Thyroid gland (tissue), 4 donors: ENCODE results near the gene AGBL4. TPM values are rescaled to one million over a fixed set of nuclear protein-coding genes. Genes with fewer than 3 reads are reported as not detected.

Experiments used
- DNase-seq, 2 donors: peaks; one replicate each; pipeline ENCODE4 v3.0.0-alpha.2; 2019
- H3K27ac ChIP-seq, 3 donors: fragments of 200-600 bp; sonication (generic); 1 replicate in 2 of 3; 2 replicates in 1 of 3; pipeline ENCODE4 v1.5.1; 2016 to 2019; ENCODE audit warnings: mild to moderate bottlenecking in 1 of 3, moderate library complexity in 1 of 3
- H3K27me3 ChIP-seq: fragments of 200-600 bp; sonication (generic); one replicate; pipeline ENCODE4 v1.5.1; 2019
- H3K36me3 ChIP-seq, 2 donors: fragments of 200-600 bp; sonication (generic); one replicate each; pipeline ENCODE4 v1.5.1; 2016 to 2019
- H3K4me1 ChIP-seq, 2 donors: fragments of 200-600 bp; sonication (generic); one replicate each; pipeline ENCODE4 v1.5.1; 2017 to 2019
- H3K4me3 ChIP-seq, 3 donors: fragments of 200-600 bp; sonication (generic); replicated peaks in 1 of 3; 1 replicate in 2 of 3; 2 replicates in 1 of 3; pipeline ENCODE4 v1.5.1; 2016; ENCODE audit warnings: mild to moderate bottlenecking in 1 of 3
- H3K9me3 ChIP-seq: fragments of 200-600 bp; sonication (generic); one replicate; pipeline ENCODE4 v1.5.1; 2017
- POLR2A ChIP-seq, 2 donors: fragments of 450-650 bp; IDR thresholded peaks; one replicate each; pipeline ENCODE4 v1.6.1; 2017; ENCODE audit warnings: antibody characterized with exemption in 2 of 2, mild to moderate bottlenecking in 2 of 2, moderate library complexity in 1 of 2
- WGBS, 2 donors: methylation state at CpG; one replicate each; pipeline ENCODE4 v1.1.5; 2017; 5-methylcytosine and 5-hydroxymethylcytosine counted together
- intact Hi-C: fragments of 100-400 bp; cut with DNase I; formaldehyde crosslinking; loops from one replicate; pipeline ENCODE4 v1.15.1; 2023
- total RNA-seq, 4 donors: library from RNA; depleted of rRNA; stranded (reverse); fragments of >200 nt; gene quantifications; one replicate each; pipeline ENCODE4 v1.2.3, GENCODE V29; 2016
- TF ChIP-seq, protein P1 (sequence below), 6 experiments: fragments of 200-600 bp in 3 of 6; fragments of 450-650 bp in 3 of 6; sonication (generic) in 3 of 6; IDR thresholded peaks; one replicate each; pipeline ENCODE4 v1.5.1; 2016 to 2019; ENCODE audit warnings: antibody characterized with exemption in 6 of 6, mild to moderate bottlenecking in 2 of 6, inconsistent platforms in 1 of 6, moderate library complexity in 1 of 6

Gene AGBL4
- total RNA-seq, 4 donors from 2014 or later: 2.1 to 6.0 (median 4.8) TPM

DNA sequence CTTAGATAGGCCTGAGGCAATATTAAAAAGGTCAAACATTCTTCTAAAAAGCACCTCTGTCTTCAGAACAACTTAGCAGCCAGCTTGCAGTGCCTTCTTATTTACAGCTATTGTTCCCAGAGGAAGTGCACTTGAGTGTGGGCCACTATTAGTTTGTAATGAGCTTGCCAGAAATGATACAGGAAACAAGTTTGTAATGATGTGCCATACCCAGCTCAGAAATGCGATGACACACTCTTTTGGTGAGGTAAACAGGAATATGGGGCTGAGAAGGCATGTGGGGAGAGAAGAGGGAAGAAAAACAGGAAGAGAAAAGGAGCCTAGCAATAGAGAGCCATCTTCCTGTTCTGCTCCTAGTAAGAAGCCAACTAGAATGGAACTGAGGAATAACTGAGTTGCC is 295.4 kb downstream of the AGBL4 start:
- Histone ChIP-seq H3K27me3 (no peaks in the 10 kb centered on the region), H3K4me1 (no peaks in the 10 kb centered on the region), H3K27ac (no peak overlapping the region), H3K36me3 (no peaks in the 10 kb centered on the region), H3K4me3 (no peak overlapping the region), H3K9me3 (no peaks in the 10 kb centered on the region)
- intact Hi-C loops: no loop called here
- TF ChIP-seq POLR2A (IDR thresholded peaks at IDR 0.05): no peak
- TF ChIP-seq, protein P1, sequence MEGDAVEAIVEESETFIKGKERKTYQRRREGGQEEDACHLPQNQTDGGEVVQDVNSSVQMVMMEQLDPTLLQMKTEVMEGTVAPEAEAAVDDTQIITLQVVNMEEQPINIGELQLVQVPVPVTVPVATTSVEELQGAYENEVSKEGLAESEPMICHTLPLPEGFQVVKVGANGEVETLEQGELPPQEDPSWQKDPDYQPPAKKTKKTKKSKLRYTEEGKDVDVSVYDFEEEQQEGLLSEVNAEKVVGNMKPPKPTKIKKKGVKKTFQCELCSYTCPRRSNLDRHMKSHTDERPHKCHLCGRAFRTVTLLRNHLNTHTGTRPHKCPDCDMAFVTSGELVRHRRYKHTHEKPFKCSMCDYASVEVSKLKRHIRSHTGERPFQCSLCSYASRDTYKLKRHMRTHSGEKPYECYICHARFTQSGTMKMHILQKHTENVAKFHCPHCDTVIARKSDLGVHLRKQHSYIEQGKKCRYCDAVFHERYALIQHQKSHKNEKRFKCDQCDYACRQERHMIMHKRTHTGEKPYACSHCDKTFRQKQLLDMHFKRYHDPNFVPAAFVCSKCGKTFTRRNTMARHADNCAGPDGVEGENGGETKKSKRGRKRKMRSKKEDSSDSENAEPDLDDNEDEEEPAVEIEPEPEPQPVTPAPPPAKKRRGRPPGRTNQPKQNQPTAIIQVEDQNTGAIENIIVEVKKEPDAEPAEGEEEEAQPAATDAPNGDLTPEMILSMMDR (IDR thresholded peaks at IDR 0.05): no peak
- DNase-seq: no peak
- 62 to 84% methylated on average over 1 of the region's 1 CpG for WGBS, 2 donors

DNA sequence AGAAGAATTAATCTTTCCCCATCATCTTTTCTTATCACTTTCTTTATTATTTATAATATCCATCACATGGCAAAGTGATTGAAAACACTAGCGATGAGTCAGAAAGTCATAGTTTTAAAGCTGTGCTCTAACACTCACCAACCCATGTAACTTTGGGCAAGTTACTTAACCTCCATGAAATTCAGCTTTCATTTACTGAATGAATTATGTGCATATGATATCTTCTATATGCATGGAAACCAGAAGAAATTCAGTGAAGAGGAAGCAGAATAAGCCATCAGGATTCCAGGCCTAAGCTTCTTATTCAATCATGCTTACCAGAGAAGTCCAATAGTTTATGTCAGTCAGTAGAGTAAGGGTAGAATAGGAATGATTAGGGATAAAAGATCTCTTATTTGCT is 300.1 kb downstream of the AGBL4 start:
- Histone ChIP-seq H3K27ac (no peak overlapping the region), H3K4me1 (no peaks in the 10 kb centered on the region), H3K4me3 (no peak overlapping the region), H3K9me3 (no peaks in the 10 kb centered on the region), H3K36me3 (no peaks in the 10 kb centered on the region), H3K27me3 (no peaks in the 10 kb centered on the region)
- 96 to 98% methylated on average over 1 of the region's 1 CpG for WGBS, 2 donors
- intact Hi-C loops: no loop called here
- TF ChIP-seq POLR2A (IDR thresholded peaks at IDR 0.05): no peak
- TF ChIP-seq, protein P1 (IDR thresholded peaks at IDR 0.05): no peak
- no peak for DNase-seq

DNA sequence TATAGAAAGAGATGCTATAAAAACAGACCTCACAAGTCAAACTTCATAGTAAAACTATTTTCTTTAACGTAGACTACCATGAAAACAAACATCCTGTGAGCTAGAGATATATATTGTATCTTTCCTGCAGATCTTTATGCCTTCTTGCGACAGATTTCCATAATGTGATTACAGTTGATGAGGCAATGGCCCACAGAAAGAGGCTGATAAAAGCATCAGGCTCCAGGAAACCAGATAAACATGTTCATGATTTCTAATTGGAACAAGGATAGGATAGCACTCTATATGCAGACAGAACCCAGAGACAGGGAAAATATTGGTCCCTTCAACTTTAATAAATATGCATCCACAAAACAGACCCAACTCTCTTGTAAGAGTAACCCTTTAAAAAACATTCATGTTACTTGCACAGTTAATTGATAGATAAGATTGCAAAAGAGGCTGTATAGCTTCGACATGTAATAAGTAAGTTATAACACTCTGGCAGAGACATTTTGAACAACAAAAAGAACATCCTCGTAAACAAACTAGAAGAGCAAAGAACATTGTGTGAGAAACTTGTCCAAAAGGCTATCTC is 329.4 kb downstream of the AGBL4 start:
- TF ChIP-seq POLR2A (IDR thresholded peaks at IDR 0.05): no peak
- TF ChIP-seq, protein P1 (IDR thresholded peaks at IDR 0.05): no peak
- Histone ChIP-seq H3K27ac (no peak overlapping the region), H3K4me3 (no peak overlapping the region), H3K9me3 (no peaks in the 10 kb centered on the region), H3K36me3 (no peaks in the 10 kb centered on the region), H3K4me1 (no peaks in the 10 kb centered on the region), H3K27me3 (no peaks in the 10 kb centered on the region)
- DNase-seq: no peak
- WGBS, 2 donors: 77 to 80% methylated on average over 4 of the region's 4 CpGs
- intact Hi-C loops: no loop called here

DNA sequence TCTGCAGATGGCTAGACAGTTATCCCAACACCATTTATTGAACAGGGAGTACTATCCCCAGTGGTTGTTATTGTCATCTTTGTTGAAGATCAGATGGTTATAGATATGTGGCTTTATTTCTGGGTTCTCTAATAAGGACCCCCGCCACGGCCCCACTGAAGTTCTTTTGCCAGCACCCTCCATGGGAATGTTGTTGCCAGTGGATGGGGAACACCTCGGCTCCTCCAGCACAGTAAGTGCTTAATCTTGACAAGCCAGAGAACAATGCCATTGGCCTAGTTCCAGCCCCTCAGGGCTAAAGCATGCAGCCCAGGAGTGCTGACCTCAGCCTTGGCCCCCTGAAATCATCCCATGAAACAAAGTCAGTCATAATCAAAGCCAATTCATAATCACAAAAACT is 337.6 kb downstream of the AGBL4 start:
- WGBS, 2 donors: 40 to 67% methylated on average over 2 to 3 of the region's 3 CpGs
- intact Hi-C loops: no loop called here
- Histone ChIP-seq H3K9me3 (no peaks in the 10 kb centered on the region), H3K27me3 (no peaks in the 10 kb centered on the region), H3K4me3 (no peak overlapping the region), H3K36me3 (no peaks in the 10 kb centered on the region), H3K4me1 (no peaks in the 10 kb centered on the region), H3K27ac (no peak overlapping the region)
- peak; percentile 6 to 21 for DNase-seq
- TF ChIP-seq, protein P1 (IDR thresholded peaks at IDR 0.05): no peak
- no peak for TF ChIP-seq POLR2A (IDR thresholded peaks at IDR 0.05)

DNA sequence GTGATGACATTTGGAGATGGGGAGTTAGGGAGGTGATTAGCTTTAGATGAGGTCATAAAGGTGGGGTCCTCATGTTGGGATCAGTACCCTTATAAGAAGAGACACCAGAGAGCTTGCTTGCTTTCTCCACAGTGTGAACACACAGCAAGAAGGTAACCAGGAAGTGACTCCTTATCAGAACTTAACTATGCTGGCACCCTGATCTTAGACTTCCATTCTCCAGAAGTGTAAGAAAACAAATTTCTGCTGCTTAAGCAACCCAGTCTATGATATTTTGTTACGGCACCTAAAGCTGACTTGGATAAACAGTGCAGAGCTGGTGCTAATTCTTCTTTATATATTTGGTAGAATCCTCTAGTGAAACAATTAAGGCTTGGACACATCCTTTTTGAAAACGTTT is 346.0 kb downstream of the AGBL4 start:
- Histone ChIP-seq H3K36me3 (no peaks in the 10 kb centered on the region), H3K27me3 (no peaks in the 10 kb centered on the region), H3K9me3 (no peaks in the 10 kb centered on the region), H3K4me3 (no peak overlapping the region), H3K27ac (no peak overlapping the region), H3K4me1 (no peaks in the 10 kb centered on the region)
- 56 to 61% methylated on average over 2 of the region's 2 CpGs for WGBS, 2 donors
- TF ChIP-seq, protein P1 (IDR thresholded peaks at IDR 0.05): no peak
- no peak for TF ChIP-seq POLR2A (IDR thresholded peaks at IDR 0.05)
- no peak for DNase-seq
- intact Hi-C loops: no loop called here
